ENCODE measurements around the gene CAVIN2.
"Not testable (repeated sequence)": the region's sequence is repeated elsewhere in the genome, so short reads cannot be mapped to it uniquely, and the experiment has no call there.

Gene CAVIN2

DNA sequence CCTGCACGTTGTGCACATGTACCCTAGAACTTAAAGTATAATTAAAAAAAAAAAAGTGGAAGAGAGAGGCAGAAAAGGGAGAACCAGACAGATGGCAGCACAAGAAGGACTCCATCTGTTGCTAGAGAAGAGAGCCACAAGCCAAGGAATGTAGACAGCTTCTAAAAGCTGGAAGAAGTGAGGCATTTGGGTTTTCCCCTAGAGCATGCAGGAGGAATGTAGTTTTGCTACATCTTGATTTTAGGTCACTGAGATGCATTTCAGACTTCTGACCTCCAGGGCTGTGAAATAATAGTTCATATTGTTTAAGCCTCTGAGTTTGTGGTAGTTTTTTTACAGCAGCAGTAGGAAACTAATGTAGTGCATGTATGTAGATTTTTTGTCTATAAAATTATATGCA, 46.0 kb downstream of the CAVIN2 start:
- DNase-seq (ENCODE audit: low read depth in 2 of 2): no peak

DNA sequence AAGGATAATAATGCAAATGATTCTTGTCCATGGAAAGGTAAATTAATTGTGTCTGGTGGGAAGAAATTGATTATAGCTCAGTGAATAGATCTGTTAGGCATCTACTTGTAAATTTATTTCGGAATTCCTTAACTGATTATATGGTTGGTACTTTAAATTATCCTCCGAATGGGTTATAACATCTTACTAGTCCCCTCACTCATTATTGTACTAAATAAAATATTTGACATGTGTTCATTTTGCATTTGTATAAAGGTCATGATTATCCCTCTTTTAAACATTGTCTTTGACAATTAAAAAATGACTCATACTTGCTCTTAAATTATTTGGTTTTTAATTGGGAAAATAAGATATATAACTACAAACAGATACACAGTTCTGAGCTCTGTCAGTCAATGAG, 47.4 kb downstream of the CAVIN2 start:
- DNase-seq (ENCODE audit: low read depth in 2 of 2): no peak

DNA sequence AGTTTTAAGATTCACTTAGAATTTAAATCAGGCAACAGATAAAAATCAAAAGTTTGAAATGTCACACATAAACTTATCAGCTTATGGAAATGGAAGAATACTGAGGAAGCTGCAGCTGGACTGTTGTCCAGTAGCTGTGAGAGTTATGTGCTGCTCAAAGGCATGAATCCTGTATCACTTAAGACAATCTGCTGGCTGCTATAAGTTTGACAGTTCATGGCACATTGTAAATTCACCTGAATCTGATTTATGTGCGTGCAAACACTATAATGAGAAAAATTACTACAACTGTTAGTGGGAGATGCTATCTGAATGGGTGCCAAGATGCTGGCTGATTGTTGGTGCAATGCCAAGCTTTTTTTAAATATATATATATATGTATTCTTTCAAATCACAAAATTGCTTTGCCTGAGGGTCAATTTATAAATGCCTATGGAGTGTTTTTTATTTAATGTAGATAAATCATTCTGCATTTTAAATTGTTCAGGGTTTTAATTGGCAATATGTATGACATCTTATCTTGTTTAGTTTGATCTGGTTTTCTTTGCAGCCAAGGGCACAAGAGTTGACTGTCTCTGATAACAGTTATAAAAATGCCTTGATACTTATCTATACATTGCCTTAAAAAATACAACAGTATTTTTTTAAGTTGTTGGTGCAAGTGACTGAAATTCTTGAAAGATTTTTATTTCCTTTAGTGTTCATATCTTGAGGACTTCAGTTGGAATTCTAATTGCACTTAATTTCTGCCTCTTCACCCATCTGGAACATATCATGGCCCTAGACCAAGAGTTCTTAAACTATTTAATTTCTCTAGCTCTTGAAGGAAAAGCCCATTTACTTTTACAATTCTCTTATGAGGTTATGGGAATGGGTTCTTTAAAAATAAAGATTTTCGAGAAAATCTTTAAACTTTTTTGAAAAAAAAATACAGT, 48.7 kb downstream of the CAVIN2 start:
- DNase-seq (ENCODE audit: low read depth in 2 of 2): no peak

DNA sequence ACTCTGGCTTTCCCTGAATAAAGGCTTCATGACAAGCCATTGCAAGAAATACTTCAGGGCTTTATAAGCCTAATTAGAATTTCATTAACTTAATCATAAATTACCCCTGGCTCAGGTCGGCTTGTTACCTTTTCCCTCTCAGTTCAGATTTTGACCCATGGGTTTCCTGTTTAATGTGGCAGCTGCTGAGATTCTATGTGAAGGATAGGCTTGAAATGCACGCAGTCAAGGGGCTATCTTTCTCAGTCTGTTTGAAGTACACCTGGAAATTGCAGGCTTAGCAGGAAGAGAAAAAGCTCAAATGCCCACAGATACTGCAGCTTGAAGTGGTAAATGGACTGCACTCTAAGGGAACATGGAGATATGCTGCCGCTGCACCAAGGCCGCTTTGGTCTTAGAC, 49.4 kb downstream of the CAVIN2 start:
- DNase-seq (ENCODE audit: low read depth in 2 of 2): no peak

DNA sequence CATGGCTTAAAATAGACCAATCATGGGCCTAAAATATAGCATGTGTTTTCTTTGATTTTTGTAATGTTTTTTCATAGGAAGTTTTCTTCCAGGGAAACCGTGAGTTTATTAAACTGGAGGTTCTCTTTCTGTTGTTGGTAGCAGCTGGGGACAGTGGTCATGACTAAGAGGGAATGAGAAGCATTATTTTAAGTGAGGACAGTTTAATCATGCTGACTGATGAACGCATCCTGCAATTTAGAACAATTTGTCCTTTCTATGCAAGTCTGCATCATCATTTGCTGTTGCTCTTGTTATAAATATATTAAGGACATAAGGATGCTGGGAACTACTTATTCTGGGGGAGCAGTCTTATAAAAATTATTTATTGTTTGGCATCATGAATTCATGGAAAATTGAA, 51.2 kb downstream of the CAVIN2 start:
- DNase-seq (ENCODE audit: low read depth in 2 of 2): no peak

DNA sequence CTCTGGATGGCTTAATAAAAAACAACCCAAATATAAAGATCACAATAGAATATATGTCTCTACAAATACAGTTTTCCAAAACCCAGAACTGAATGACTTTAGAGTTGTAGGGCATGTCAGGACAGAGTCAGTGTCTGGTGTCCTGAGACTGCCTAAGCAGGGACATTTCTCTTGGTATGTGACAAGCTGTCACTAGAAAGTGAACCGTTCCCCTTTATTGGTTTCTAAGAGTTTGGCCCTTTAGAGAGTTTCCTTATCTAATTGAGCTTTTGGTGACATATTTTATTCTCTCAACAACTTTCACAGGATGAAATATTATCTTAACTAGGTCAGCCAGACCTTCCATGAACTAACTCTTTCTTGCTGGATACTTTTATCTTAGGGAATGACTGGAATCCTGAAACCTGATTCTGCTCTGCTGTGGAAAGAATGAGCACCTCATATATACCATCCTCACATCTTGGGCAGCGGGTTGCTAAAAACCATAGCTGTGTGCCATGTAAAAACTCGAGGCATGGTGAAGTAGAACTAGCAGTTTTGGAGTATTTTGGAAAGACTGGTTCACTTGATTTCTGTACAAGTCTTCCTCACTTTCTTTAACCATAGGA, 54.8 kb downstream of the CAVIN2 start:
- no peak for DNase-seq (ENCODE audit: low read depth in 2 of 2)

DNA sequence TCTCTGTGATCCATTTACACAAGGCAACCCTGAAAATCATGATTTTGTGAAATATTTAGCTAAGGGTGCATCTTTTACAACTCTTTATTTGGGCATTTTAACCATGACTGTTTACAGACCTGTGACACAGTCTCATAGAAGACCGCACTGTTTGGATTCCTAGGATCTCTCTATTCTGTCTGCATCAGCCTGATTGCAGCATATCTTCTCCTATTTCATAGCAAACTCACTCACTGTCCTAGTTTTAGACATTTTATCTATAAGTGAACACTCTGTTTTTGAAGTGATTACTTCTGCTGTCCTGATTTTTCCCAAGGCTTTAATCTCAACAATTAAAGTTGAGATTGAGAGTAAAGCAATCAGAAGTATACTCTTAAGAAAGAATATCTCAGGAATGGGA, 56.2 kb downstream of the CAVIN2 start:
- DNase-seq (ENCODE audit: low read depth in 2 of 2): no peak

DNA sequence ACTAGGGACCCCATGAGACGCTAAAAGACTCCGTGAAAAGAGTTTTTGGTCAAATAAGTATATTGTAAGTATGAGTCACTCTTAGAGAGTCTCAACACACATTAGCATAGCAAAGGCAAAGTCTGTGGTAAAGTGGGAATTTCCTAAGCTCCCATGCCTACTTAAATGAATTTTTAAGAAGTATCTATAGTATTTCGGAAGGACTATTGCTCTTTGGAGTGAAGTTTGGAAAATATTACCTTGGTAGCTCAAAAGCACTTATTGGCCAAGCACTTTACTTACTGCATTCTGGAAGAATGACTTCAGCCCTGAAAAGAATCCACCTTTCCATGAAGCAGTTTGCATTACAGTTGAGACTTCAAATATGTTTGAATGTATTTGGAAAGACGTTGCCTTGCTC, 57.1 kb downstream of the CAVIN2 start:
- no peak for DNase-seq (ENCODE audit: low read depth in 2 of 2)

DNA sequence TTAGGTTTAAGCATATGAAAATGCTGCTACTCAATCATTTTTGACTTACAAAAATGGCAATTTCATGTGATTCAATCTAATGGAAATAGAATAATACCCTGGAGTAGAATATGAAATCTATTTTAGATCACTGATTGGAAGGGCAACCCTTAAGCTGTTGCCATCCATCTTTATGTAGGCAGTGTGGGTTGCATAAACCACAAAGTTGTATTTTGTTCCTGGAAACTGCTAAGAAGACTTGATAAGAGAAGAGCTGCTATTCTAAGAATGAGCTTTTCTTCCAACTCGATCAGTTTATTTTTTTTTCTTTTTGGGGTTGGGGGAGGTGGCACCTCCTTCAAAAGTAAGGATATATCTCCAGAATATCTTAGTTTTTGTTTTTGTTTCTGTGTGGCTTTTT, 60.2 kb downstream of the CAVIN2 start:
- no peak for DNase-seq (ENCODE audit: low read depth in 2 of 2)

DNA sequence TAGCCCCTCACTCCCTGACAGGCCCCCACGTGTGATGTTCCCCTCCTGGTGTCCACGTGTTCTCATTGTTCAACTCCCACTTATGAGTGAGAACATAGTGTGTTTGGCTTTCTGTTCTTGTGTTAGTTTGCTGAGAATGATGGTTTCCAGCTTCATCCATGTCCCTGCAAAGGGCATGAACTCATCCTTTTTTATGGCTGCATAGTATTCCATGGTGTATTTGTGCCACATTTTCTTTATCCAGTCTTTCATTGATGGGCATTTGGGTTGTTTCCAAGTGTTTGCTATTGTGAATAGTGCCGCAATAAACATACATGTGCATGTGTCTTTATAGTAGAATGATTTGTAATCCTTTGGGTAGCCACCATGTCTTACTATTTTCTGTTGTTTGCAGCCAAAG, 61.2 kb downstream of the CAVIN2 start:
- not testable (repeated sequence) for DNase-seq (ENCODE audit: low read depth in 2 of 2)

Measured in stimulated activated CD4-positive, alpha-beta T cell treated with anti-CD3 and anti-CD28 coated beads, Interleukin-4, amount 100 ng/mL, for 48 hours (primary cell).